IPS DF 6.9 (cell line): ENCODE results near the gene SEMA4D.

Experiments used
- DNase-seq: peaks from one replicate; pipeline ENCODE4 v3.0.0-alpha.2; 2013; ENCODE audit warnings: low read depth, low spot score
- H3K27ac ChIP-seq: one replicate; pipeline ENCODE4 v1.5.1; 2013; ENCODE audit warnings: low read length, control low read depth
- H3K27me3 ChIP-seq: 2 replicates; pipeline ENCODE4 v1.6.1; 2013; ENCODE audit warnings: mild to moderate bottlenecking, low read length; ENCODE audit not compliant: control insufficient read depth, insufficient read depth
- H3K36me3 ChIP-seq: 2 replicates; pipeline ENCODE4 v1.6.1; 2013; ENCODE audit warnings: low read length; ENCODE audit not compliant: control insufficient read depth, insufficient read depth
- H3K4me1 ChIP-seq: 2 replicates; pipeline ENCODE4 v1.6.1; 2013; ENCODE audit warnings: low read length; ENCODE audit not compliant: control insufficient read depth, insufficient read depth
- H3K4me3 ChIP-seq: 2 replicates; pipeline ENCODE4 v1.5.1; 2013; ENCODE audit warnings: mild to moderate bottlenecking, low read length
- H3K9me3 ChIP-seq: 2 replicates; pipeline ENCODE4 v1.6.1; 2013; ENCODE audit warnings: low read length, inconsistent platforms; ENCODE audit not compliant: control insufficient read depth, insufficient read depth
- WGBS: extraction: QIAGEN DNeasy Blood & Tissue Kit; methylation state at CpG from one replicate; pipeline ENCODE4 v1.1.7; 2013; ENCODE audit warnings: mixed read lengths, missing lambda C conversion rate; ENCODE audit not compliant: insufficient read length, insufficient coverage; 5-methylcytosine and 5-hydroxymethylcytosine counted together

The SEMA4D gene

GRCh38 chr9:89413963-89414638 is 83.8 kb downstream of the SEMA4D start:
- H3K9me3 ChIP-seq, result no peaks in the 10 kb centered on the region
- no peak overlapping the region for H3K27ac ChIP-seq
- no peaks in the 10 kb centered on the region for H3K36me3 ChIP-seq
- no peaks in the 10 kb centered on the region for H3K27me3 ChIP-seq
- H3K4me3 ChIP-seq, result no peak overlapping the region
- no CpG with 5 or more reads among the region's 4 CpGs for WGBS
- no peak for DNase-seq
- H3K4me1 ChIP-seq, result peaks cover 11% of the 10 kb centered on the region

- H3K9me3 ChIP-seq, result no peaks in the 10 kb centered on the region
- no peak overlapping the region for H3K4me3 ChIP-seq
- no CpG with 5 or more reads among the region's 4 CpGs for WGBS
- peaks cover 11% of the 10 kb centered on the region for H3K4me1 ChIP-seq
- DNase-seq, result no peak
- no peak overlapping the region for H3K27ac ChIP-seq
- H3K36me3 ChIP-seq, result no peaks in the 10 kb centered on the region
- H3K27me3 ChIP-seq, result no peaks in the 10 kb centered on the region
Observed at GRCh38 chr9:89412951-89413350, 85.0 kb downstream of the SEMA4D start.

GRCh38 chr9:89412541-89412940 is 85.4 kb downstream of the SEMA4D start:
- no peaks in the 10 kb centered on the region for H3K36me3 ChIP-seq
- H3K4me3 ChIP-seq, result no peak overlapping the region
- H3K4me1 ChIP-seq, result peaks cover 11% of the 10 kb centered on the region
- no peak for DNase-seq
- no CpG with 5 or more reads among the region's 5 CpGs for WGBS
- H3K27ac ChIP-seq, result no peak overlapping the region
- H3K9me3 ChIP-seq, result no peaks in the 10 kb centered on the region
- H3K27me3 ChIP-seq, result no peaks in the 10 kb centered on the region

- Histone ChIP-seq H3K27me3 (no peaks in the 10 kb centered on the region), H3K27ac (no peak overlapping the region), H3K4me1 (peaks cover 11% of the 10 kb centered on the region), H3K4me3 (no peak overlapping the region), H3K36me3 (no peaks in the 10 kb centered on the region), H3K9me3 (no peaks in the 10 kb centered on the region)
- WGBS, result no CpG with 5 or more reads among the region's 6 CpGs
- no peak for DNase-seq
Observed at GRCh38 chr9:89411759-89412158, 86.2 kb downstream of the SEMA4D start.

GRCh38 chr9:89410641-89411350 is 87.1 kb downstream of the SEMA4D start:
- Histone ChIP-seq H3K27me3 (no peaks in the 10 kb centered on the region; the same call in 1 of the 2 replicates), H3K9me3 (no peaks in the 10 kb centered on the region), H3K27ac (no peak overlapping the region), H3K36me3 (no peaks in the 10 kb centered on the region), H3K4me3 (no peak overlapping the region), H3K4me1 (peaks cover 11% of the 10 kb centered on the region)
- no CpG with 5 or more reads among the region's 7 CpGs for WGBS
- DNase-seq, result no peak

GRCh38 chr9:89410022-89410421 is 87.9 kb downstream of the SEMA4D start:
- no peak overlapping the region for H3K27ac ChIP-seq
- no CpG with 5 or more reads among the region's 8 CpGs for WGBS
- peaks cover 11% of the 10 kb centered on the region for H3K4me1 ChIP-seq
- H3K9me3 ChIP-seq, result no peaks in the 10 kb centered on the region
- no peak for DNase-seq
- H3K4me3 ChIP-seq, result no peak overlapping the region
- H3K27me3 ChIP-seq, result no peaks in the 10 kb centered on the region; the same call in 1 of the 2 replicates
- H3K36me3 ChIP-seq, result no peaks in the 10 kb centered on the region

- WGBS, result no CpG with 5 or more reads among the region's 4 CpGs
- Histone ChIP-seq H3K36me3 (no peaks in the 10 kb centered on the region), H3K4me3 (no peak overlapping the region), H3K9me3 (no peaks in the 10 kb centered on the region), H3K4me1 (peaks cover 11% of the 10 kb centered on the region), H3K27ac (no peak overlapping the region), H3K27me3 (no peaks in the 10 kb centered on the region; the same call in 1 of the 2 replicates)
- DNase-seq, result no peak
Observed at GRCh38 chr9:89409466-89409865, 88.4 kb downstream of the SEMA4D start.

GRCh38 chr9:89408628-89409101 is 89.2 kb downstream of the SEMA4D start:
- H3K4me3 ChIP-seq, result no peak overlapping the region
- WGBS, result no CpG with 5 or more reads among the region's 12 CpGs
- peaks cover 11% of the 10 kb centered on the region for H3K4me1 ChIP-seq
- H3K9me3 ChIP-seq, result no peaks in the 10 kb centered on the region
- no peaks in the 10 kb centered on the region for H3K36me3 ChIP-seq
- DNase-seq, result no peak
- H3K27me3 ChIP-seq, result no peaks in the 10 kb centered on the region; the same call in 1 of the 2 replicates
- no peak overlapping the region for H3K27ac ChIP-seq

GRCh38 chr9:89407070-89407469 is 90.8 kb downstream of the SEMA4D start:
- Histone ChIP-seq H3K27ac (no peak overlapping the region), H3K4me3 (no peak overlapping the region), H3K36me3 (peaks cover 5% of the 10 kb centered on the region; the same call in 1 of the 2 replicates), H3K27me3 (no peaks in the 10 kb centered on the region; the same call in 1 of the 2 replicates), H3K9me3 (no peaks in the 10 kb centered on the region), H3K4me1 (peaks cover 4% of the 10 kb centered on the region)
- WGBS, result no CpG with 5 or more reads among the region's 2 CpGs
- no peak for DNase-seq

GRCh38 chr9:89405826-89406225 is 92.1 kb downstream of the SEMA4D start:
- Histone ChIP-seq H3K4me3 (no peak overlapping the region), H3K4me1 (no peaks in the 10 kb centered on the region), H3K36me3 (peaks cover 8% of the 10 kb centered on the region; the same call in 1 of the 2 replicates), H3K27ac (no peak overlapping the region), H3K27me3 (no peaks in the 10 kb centered on the region; the same call in 1 of the 2 replicates), H3K9me3 (no peaks in the 10 kb centered on the region)
- no CpG with 5 or more reads among the region's 11 CpGs for WGBS
- DNase-seq, result no peak
